Brain pericyte (primary cell): ENCODE results near the gene FAIM2.
A peak's percentile ranks its signal among the peaks of the same experiment; 100 is the strongest.
"Not testable (repeated sequence)": the region's sequence is repeated elsewhere in the genome, so short reads cannot be mapped to it uniquely, and the experiment has no call there.

ENCODE experiments used
- DNase-seq: peaks from one replicate; pipeline ENCODE4 v3.0.0-alpha.2; 2012; ENCODE audit warnings: low read depth, low spot score

FAIM2 gene

DNA sequence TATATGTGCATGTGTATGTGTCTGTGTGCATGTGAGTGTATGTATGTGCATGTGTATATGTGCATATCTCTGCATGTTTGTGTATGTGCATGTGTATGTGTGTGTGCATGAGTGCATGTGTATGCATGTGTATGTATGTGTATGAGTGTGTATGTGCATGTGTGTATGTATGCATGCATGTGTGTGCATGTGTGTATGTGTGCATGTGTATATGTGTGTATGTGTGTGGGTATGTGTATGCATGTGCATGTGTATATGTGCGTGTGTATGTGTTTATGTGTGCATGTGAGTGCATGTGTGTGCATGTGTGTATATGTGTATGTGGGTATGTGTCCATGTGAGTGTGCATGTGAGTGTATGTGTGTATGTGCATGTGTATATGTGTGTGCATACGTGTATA lies 24.6 kb downstream of the FAIM2 start:
- DNase-seq: not testable (repeated sequence)

GRCh38 chr12:49878021-49878420 lies 25.7 kb downstream of the FAIM2 start:
- DNase-seq: no peak

DNA sequence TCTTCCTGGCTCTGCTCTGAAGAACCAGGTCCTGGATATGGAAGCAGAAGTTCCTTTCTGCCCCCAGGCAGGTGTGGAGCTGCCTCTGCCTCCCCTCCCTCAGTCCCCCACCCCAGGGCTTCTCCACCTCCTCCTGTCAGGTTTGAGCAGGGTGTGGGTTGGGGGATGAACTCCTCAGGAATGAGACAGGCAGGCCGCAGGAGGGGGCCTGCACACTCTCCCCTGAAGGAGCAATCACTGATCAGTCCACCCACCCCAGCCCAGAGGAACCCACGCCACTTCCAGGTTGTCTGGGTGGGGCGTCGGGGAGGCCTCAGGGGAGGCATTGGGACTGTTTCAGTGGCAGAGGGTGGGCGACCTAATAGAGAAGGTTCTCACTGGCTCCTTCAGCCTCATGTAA lies 26.6 kb downstream of the FAIM2 start:
- DNase-seq: no peak

DNA sequence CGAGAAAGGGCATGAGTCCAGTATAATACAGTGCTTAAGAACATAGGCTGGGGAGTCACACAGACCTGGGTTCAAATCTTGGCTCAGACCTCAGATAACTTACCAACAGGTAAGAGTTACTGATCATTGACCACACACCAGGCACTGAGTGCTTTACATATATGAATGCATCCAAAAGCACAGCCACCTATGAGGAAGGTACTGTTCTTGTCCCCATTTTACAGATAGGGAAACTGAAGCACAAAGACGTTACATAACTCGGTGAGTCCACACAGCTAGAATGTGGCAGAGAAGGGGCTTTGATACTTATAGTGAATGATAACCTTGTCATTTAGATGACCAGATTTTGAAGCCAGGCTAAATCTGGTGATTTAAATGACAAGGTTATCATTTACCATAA lies 27.6 kb downstream of the FAIM2 start:
- DNase-seq: no peak

DNA sequence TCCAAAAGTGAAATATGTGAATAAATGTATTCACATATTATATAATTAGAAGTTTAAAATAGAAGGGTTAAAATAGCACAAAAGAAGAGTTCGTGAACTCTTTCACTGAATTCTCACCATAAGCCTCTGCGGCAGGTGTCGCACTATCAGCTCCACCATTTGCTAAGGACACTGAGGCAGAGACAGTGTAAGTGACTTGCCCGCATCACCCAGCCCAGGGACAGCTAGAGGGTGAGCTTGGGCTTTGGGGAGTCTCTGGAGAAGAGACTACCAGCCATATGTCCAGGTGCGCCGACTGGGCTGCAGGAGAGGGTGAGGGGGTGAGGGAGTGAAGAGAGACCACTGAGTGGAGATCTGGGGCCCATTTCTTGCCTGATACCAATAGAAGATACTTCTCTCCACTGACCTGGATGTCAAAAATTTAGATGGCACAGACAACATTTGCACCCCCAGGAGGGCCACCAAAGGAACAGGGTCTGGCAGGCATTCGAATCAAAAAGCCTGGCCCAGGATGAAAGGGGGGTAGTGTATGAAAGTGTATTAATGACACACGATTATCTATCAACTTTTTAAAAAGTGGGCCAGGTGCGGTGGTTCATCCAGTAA lies 28.5 kb downstream of the FAIM2 start:
- DNase-seq: no peak

DNA sequence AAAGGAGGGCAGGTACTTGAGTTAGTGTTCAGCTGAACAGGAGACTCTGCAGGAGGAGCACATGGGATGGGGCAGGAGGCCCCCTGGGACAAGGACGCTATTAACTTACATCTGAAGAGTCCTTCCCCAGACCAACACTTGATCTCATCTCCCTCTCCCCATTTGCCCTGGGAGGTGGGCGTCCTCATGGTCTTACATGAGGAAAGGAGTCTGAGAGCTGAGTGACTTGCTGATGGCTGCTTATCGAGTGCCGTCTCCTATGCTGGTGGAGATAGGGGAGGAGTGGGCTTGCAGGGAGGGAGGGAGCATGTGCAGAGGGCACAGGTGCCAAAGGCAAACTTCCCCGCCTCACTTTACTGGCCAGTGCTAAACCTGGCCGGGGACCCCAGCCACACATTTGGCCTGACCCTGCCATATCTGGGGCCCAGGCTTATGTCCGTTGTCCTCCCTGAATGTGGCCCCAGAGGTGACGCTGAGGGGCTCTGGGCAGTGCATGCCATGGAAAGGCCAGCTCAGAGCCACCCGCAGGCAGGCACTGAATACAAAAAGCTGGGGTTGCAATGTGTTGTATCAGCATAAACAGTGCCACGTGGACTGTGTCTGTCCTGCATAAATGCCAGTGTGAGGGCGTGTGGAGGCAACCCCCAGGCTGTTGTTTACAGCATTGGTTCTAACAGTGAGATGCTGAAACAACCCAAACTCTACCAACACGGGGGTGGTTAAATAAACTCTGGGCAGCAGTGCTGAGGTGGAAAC lies 29.4 kb downstream of the FAIM2 start:
- no peak for DNase-seq

- no peak for DNase-seq
Observed at GRCh38 chr12:49873361-49873934, 30.3 kb downstream of the FAIM2 start.

- no peak for DNase-seq
Observed at GRCh38 chr12:49872781-49873181, 30.9 kb downstream of the FAIM2 start.

DNA sequence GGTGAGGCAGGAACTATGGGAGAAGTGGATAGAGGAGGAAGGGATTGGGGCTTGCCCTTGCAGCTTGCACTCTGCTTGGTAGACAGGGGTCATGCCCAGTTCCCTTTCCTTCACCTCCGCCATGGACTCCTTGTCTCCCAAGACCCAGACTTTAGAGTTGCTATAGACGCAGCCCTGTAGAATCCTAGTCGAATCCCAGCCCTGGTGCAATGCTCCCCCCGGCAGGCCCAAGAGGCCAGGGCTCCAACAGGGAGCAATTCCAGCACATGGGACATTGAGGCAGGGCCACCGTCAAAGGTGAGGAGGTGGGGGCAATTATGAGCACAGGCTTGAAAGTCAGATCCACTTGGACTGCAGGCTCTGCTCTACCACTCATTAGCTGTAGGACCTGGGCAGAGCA lies 31.3 kb downstream of the FAIM2 start:
- no peak for DNase-seq

DNA sequence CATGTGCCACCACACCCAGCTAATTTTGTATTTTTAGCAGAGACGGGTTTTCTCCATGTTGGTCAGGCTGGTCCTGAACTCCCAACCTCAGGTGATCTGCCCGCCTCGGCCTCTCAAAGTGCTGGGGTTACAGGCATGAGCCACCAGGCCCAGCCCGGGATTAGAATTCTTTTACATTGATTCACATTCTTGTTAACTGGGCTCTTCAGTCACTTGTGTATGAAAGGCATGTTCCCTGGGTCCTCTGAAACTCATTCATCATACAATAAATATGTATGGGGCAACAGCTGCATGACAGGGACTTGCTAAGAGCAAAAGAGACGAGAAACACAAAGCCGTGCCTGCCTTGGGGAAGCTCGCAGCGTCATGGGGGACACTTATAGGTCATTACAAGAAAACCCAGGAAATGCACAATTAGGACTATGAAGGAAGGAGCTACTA lies 31.9 kb downstream of the FAIM2 start:
- DNase-seq: not testable (repeated sequence)

GRCh38 chr12:49871263-49871561 lies 32.5 kb downstream of the FAIM2 start:
- DNase-seq: no peak

DNA sequence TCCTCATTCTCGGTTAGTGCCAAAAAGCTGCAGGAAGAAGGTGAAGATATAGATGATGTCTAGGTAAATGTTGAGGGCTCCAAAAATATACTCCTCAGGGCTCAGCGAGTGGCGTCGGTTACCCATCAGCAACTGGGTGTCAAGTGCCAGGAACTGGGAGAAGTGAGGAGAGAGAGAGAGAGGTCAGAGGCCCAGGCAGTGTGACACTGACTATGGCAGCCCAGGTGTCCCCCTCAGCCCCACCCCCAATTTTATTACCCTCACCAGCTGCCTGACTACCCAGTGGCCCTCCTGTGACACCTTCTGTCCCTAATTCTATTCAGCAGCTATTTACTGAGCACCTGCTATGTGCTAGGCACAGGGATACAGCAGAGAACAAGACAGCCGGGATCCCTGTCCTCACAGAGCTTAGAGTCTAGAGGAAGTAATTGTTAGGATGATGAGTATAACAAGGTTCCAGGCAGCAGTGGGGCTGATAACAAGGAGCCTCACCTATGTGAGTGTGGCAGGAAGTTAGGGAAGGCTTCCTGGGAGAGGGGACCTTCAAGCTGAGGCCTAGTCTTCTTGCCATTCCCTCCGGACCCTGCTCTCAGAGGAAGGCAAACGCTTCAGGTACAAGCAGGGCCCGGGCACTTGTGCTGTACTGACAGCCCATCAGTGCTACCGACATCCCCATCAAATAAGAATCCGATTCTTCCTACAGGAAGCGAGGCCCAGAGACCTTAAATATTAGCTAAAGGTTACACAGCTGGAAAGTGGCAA lies 33.0 kb downstream of the FAIM2 start:
- DNase-seq: no peak

- DNase-seq: no peak
Observed at GRCh38 chr12:49869816-49870500, 33.7 kb downstream of the FAIM2 start.

- DNase-seq: peak; percentile 33
Observed at GRCh38 chr12:49868952-49869815, 34.5 kb downstream of the FAIM2 start.

DNA sequence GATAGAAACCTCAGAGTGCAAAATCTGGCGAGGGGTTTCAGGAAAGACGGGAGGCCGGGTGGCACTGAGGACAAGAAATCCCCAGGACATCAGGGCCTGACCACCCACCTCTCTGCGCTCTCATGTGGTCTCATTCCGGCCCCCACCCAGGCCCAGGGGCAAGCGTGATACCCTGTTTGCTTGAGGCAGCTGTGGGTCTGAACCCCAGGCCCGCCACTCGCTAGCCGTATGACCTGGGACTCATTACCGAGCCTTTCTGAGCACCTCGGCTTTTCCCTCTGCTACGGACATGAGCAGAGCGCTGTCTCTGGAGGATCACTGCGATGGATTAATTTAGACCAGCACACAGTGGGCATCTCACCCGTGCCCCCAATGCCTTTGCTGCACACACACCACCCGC lies 35.3 kb downstream of the FAIM2 start:
- no peak for DNase-seq

DNA sequence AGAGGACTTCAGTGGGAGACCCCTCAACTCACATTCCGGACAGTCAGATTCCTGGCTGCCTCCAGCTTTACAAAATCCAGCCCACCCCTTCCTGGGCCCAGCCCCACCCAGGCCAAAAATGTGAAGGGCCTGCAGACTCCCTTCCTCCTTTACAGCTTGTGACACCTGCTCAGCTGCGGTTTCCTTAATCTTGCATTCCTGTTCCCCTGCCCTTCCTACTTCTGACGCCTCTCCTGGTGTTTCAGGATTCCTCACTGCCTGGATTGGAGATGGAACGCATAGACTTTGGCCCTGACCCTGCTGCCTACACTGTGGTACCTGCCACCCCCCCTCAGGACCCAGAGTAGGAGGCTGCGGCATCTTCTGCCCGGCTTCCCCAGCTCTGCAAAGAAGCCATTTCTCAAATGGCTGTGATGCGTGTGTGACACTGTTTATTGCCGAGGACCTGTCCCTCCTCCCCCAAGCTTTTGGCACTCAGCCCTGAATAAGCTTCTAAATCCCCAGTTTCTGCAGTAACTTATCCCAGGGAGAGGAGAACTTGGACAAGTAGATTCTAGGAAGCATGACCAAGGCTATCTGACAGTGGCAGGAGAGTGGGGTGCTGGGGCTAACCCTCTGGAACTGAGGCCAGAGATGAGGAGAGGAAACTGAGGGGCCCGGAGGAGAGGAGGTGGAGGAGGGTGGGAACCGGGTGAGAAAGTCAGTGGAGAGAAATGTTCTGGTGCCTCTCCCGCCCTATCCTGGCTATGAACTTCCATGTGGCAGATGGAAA lies 35.9 kb downstream of the FAIM2 start:
- DNase-seq: no peak

- no peak for DNase-seq
Observed at GRCh38 chr12:49866859-49867569, 36.7 kb downstream of the FAIM2 start.

GRCh38 chr12:49865782-49866135 lies 37.9 kb downstream of the FAIM2 start:
- DNase-seq: no peak

GRCh38 chr12:49865109-49865781 lies 38.5 kb downstream of the FAIM2 start:
- no peak for DNase-seq
